ENCODE measurements around the gene KMT5B.

Gene KMT5B

DNA sequence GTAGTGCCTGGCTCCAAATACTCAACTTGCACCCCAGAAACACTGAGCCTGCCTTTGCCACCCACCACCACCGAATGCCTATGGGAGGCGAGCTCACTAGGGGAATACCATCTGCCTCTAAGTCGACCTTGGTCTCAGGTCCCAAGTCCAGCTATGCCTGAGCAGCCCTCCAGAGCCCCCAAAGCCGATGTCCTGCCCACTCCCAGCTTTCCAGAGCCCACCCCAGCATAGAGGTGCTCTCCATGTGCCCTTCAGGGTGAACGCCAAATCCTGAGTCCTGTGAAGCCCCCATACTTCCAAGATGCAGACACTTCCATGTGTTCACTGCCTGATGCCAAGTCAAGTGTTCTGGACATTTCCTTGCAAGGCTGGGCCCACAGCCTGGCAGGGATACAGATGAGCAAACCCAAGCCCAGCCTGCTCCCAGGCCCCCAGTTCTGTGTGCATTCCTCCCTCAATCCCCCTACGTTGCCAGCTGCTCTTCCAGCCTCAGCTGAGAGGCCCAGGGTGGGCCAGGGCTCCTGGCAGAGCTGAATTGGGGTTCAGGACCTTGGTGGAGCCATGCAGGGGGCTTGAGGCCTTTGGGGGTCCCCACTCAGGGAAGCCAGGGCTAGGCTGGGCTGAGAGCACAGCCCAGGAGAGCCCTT, 2.6 kb upstream of the KMT5B start:
- DNase-seq (ENCODE audit: low read depth): no peak

DNA sequence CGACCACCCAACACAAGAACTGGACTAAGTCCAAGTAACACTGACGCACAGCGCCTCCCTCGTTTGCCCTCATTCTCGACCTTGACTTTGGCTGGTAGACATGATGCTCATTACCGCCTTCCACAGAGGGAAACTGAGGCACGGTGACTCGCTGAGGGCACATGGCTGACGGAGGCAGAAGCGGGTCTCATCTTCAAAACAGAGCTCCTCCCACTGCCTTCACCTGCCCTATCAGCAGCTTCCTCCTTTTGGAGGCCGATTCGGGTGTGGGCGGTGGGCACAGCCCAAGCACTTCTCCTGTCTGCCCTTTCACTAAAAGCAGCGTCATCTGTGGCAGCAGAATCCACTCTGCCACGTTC, 2.0 kb upstream of the KMT5B start:
- DNase-seq (ENCODE audit: low read depth): no peak

- no peak for DNase-seq (ENCODE audit: low read depth)
These were observed 1.3 kb upstream of the KMT5B start for GRCh38 chr11:68214173-68215086.

DNA sequence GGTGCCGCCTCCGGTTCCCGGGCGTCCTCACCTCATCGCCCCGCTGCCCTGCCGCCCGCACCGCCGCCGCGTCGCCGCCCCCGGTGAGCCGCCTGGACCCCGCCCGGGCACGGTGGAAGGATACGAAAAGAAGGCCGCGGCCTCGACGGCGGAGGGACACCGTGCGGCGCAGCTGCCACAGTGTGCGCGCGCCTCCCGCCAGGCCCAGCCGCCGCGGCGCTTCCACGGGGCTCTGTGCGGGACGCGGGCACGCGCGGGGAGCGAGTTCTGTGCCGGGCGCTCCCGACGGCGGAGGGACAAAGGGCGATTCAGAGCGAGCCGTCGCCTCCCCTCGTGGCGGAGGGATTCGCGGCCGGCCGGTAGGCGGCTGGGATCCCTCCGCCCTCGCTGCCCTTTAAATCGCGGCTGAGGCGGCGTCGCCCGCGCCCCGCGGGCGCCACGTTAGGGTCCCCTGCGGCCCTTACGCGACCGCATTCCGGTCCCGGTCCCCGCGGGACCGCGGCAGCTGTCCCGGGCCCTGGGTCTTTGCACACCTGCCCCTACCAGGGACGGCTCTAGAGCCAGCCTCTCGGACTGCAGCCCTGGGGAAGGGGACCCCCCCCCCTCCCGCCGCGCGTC, 568 bp upstream of the KMT5B start:
- DNase-seq (ENCODE audit: low read depth): peak; percentile 71

- no peak for DNase-seq (ENCODE audit: low read depth)
These were observed 518 bp downstream of the KMT5B start for GRCh38 chr11:68212421-68213134.

DNA sequence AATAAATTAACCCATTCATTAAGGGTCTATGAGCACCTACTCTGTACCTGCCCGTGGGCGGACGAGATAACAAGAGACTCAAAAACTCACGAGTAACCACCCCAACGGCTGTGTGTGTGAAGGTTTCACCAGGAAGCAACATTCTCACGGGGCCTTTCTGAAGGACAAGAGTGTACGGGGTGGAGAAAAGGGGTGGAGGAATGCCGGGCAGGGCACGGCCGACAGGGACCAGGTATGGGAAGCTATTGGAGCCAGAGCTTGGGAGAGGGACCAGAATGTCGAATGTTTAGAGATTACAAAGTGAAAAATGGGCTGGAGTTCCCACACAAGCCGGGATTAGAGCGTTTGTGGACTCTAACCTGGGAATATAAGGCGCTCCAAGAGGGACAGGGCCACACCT, 1.6 kb downstream of the KMT5B start:
- no peak for DNase-seq (ENCODE audit: low read depth)

- DNase-seq (ENCODE audit: low read depth): no peak
These were observed 6.9 kb downstream of the KMT5B start for GRCh38 chr11:68206211-68206610.

- DNase-seq (ENCODE audit: low read depth): no peak
These were observed 8.7 kb downstream of the KMT5B start for GRCh38 chr11:68204402-68204801.

DNA sequence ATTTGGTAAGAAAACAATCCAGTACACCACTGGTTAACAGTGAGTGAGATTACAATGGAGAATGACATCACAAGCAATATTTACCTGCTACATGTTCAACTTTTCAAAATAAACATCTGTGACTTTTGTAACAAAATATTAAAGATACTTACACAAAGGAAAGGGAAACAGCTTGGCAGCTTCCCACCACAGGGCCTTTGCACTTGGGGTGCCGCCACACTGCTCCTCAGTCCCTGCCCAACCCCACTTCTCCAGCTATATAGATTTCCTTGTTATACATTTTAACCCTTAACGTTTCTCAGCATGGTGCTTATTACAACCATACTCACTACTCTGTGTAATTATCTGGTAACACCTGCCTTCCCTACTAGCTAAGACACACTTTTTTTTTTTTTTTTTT, 10.9 kb downstream of the KMT5B start:
- no peak for DNase-seq (ENCODE audit: low read depth)

- no peak for DNase-seq (ENCODE audit: low read depth)
These were observed 11.6 kb downstream of the KMT5B start for GRCh38 chr11:68201492-68201891.

- DNase-seq (ENCODE audit: low read depth): peak; percentile 86
These were observed 12.5 kb downstream of the KMT5B start for GRCh38 chr11:68200639-68201038.

DNA sequence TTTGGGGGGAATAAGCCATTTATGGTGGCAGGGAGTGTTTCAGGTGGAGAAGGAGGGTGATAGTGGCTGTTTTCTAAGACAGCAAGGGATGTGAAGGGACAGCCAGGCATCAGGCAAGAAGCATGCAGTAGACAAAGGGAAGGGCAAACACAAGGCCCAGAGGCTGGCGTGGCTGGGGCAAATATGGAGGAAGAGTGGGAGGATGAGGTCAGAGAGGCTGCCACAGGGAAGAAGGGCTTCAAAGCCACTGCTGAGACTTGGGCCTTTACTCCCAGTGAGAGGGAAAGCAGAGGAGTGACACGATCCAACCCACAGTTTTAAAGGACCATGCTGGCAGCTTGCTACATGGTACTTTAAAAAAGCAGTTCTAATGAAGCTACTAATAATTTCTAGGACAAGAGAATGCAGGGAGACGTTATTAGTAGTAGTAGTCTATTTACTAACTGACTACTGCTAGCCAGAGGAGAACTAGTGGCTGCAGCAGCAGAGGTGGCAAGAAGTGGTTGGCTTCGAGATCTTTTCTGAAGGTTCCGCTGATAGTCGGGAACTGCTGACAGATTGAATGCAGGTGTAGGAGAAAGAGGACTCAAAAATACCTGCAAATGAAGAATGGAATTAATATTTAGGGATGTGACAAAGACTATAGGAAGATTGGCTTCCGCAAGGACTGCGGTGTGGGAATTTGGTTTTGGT, 13.7 kb downstream of the KMT5B start:
- DNase-seq (ENCODE audit: low read depth): no peak

- no peak for DNase-seq (ENCODE audit: low read depth)
These were observed 16.9 kb downstream of the KMT5B start for GRCh38 chr11:68196219-68196618.

DNA sequence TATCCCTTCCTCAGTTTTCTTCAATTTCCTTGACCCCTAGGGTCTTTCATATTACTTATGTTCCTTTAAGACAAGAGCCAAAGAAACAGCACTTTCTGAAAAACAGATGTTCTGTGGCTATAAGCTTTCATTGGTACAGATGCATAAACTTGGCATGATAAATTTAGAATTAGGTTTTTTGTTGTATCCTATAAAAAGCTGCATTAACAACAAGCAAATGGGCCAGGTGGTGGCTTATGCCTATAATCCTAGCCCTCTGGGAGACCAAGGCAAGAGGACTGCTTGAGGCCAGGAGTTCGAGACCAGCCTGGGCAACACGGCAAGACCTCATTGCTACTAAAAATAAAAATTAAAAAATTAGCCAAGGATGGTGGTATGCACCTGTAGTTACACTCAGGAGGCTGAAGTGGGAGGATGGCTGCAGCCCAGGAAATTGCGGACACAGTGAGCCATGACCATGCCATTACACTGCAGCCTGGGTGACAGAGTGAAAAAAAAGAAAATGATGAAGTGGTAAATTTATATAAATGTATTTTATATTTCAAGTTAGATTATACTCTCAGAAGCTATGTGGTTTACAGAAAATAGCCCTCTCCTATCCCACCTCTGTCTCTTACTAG, 18.3 kb downstream of the KMT5B start:
- no peak for DNase-seq (ENCODE audit: low read depth)

DNA sequence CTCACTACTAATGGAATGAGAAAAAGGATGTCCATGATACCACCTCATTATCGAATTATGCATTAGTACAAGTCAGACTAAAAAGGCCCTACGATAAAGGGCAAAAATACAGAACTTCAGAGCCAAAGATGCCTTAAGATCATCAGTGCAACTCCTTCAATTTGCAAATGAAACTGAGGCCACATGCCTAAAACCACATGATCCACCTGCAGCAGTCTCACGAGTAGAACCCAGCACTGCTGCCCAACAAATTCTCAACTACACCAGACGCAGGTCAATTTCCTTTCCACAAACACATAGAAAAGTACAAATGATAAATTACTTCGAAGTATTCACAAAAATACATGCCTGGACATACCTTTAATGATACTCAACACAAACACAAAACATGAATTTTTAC, 20.1 kb downstream of the KMT5B start:
- DNase-seq (ENCODE audit: low read depth): no peak

DNA sequence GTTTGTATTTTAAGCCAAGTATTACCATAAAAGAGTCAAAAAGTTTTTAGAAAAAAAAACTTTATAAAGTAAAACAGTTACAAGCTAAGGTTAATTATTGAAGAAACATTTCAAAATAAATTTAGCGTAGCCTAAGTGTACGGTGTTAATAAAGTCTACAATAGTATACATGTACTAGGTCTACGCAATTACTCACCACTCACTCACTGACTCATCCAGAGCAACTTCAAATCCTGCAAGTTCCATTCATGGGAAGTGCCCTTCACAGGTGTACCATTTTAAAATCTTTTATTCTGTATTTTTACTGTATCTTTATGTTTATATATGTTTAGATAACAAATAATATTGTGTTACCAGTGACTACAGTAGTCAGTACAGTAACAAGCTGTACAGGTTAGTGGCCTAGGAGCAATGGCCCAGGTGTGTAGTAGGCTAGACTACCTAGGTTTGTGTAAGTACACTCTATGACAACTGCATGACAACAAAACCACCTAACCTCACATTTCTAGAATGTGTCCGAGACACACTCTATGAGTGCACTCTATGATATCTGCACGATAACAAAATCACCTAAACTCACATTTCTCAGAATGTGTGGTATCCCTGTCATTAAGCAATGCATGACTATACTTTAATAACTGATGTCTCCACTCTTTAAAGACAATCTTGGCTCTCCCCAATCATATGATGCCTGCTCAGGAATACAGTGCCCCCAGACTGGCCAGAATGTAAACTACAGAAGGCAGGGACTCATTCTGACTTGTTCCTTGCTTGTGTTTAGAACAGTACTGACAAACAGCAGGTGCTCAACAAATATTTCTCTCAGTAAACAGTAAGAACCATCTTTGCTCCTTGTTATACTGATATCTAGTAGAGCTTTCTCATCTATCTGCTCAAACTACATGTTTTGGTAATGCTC, 21.2 kb downstream of the KMT5B start:
- DNase-seq (ENCODE audit: low read depth): no peak

- no peak for DNase-seq (ENCODE audit: low read depth)
These were observed 23.2 kb downstream of the KMT5B start for GRCh38 chr11:68189888-68190287.

DNA sequence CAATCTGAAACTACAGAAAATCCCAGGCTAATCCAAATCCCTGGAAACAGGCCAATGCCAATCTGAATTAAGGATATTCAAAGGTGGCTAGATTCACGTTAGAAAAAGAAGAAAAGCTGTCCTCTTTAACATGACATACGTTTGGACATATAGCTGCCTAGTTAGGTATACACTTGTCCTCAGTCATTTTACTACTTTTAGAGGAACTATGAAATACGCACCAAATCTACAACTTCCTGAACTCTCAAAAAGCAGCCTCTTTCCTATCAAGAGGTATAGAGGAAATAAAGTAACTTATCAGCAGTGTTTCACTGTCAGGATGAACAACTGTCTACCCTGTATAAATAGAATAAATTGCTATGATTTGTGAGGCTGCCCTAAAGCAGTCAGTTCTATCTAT, 24.0 kb downstream of the KMT5B start:
- DNase-seq (ENCODE audit: low read depth): no peak

- no peak for DNase-seq (ENCODE audit: low read depth)
These were observed 27.0 kb downstream of the KMT5B start for GRCh38 chr11:68186061-68186460.

GRCh38 chr11:68181719-68182451, 31.2 kb downstream of the KMT5B start:
- no peak for DNase-seq (ENCODE audit: low read depth)

Data from GM04503 (cell line).